ENCODE results near the gene BDH1.

DNA sequence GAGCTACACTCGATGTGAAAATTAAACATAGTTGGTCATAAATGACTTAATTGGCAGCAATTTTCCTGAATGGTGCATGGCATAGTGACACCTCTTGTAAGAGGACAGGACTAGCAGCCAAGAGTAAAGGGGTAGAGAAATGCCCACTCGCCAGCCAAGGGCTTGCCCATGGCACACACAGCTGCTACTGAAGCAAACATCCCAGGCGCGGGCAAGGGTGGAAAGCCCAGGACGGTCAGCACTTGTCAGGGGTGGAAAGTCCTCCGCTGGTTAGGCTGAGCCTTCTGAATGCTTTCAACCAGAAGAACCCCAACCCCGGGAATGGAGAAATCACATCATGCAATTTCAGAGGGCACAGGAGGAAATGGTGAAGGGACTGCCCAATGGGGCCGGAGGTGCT is 31.6 kb downstream of the BDH1 start:
- no peak for TF ChIP-seq EZH2 (IDR thresholded peaks at IDR 0.05; ENCODE audit: borderline replicate concordance, low read length)
- TF ChIP-seq, protein P1, sequence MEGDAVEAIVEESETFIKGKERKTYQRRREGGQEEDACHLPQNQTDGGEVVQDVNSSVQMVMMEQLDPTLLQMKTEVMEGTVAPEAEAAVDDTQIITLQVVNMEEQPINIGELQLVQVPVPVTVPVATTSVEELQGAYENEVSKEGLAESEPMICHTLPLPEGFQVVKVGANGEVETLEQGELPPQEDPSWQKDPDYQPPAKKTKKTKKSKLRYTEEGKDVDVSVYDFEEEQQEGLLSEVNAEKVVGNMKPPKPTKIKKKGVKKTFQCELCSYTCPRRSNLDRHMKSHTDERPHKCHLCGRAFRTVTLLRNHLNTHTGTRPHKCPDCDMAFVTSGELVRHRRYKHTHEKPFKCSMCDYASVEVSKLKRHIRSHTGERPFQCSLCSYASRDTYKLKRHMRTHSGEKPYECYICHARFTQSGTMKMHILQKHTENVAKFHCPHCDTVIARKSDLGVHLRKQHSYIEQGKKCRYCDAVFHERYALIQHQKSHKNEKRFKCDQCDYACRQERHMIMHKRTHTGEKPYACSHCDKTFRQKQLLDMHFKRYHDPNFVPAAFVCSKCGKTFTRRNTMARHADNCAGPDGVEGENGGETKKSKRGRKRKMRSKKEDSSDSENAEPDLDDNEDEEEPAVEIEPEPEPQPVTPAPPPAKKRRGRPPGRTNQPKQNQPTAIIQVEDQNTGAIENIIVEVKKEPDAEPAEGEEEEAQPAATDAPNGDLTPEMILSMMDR (conservative IDR thresholded peaks at IDR 0.05 in 1 of 2, IDR thresholded peaks at IDR 0.05 in 1 of 2; ENCODE audit: extremely low read depth in 1 of 2, insufficient read depth in 1 of 2, low read depth in 1 of 2, low read length in 2 of 2): no peak
